Measurements from ENCODE around the gene KCNK1.

- TF ChIP-seq ZNF274 (IDR thresholded peaks at IDR 0.05; ENCODE audit: low read depth, low read length) = no peak
- no peak for TF ChIP-seq SUZ12 (IDR thresholded peaks at IDR 0.05; ENCODE audit: extremely low read depth, insufficient read depth, insufficient read length)
- no peak for TF ChIP-seq YY1 (IDR thresholded peaks at IDR 0.05; ENCODE audit: insufficient read depth, insufficient read length)
Observed at GRCh38 chr1:233624289-233624688, 10.4 kb downstream of the KCNK1 start.
